Pancreas (tissue), 10 donors: ENCODE data around the gene CD300H. TPM values are rescaled to one million over a fixed set of nuclear protein-coding genes. Genes with fewer than 3 reads are reported as not detected.

ENCODE experiments used
- ATAC-seq, 4 donors: fragments of 200-7000 bp; cut with Tn5 transposase; one replicate each; pipeline versions ENCODE4 v1.8.0 to v1.9.1; 2020; ENCODE audit warnings: mild to moderate bottlenecking in 4 of 4, moderate library complexity in 4 of 4
- DNase-seq, 6 donors: peaks; one replicate each; pipeline ENCODE4 v3.0.0-alpha.2; 2020
- FAIRE-seq: peaks from 2 replicates; lab custom pipeline; 2012; peaks lifted over from hg19 to GRCh38; lab: Jason Lieb, UNC
- H3K27ac ChIP-seq, 4 donors: fragments of 200-600 bp; sonication (generic); 1 replicate in 3 of 4; 2 replicates in 1 of 4; pipeline versions ENCODE4 v1.5.0 to v1.8.0; 2020
- H3K27me3 ChIP-seq, 4 donors: fragments of 200-600 bp; one replicate each; pipeline ENCODE4 v1.8.0; 2021
- H3K36me3 ChIP-seq, 3 donors: fragments of 200-600 bp; sonication (generic) in 1 of 3; one replicate each; pipeline versions ENCODE4 v1.5.0 to v1.8.0; 2020 to 2021
- H3K4me1 ChIP-seq, 3 donors: fragments of 200-600 bp; one replicate each; pipeline ENCODE4 v1.8.0; 2021
- H3K4me3 ChIP-seq, 4 donors: fragments of 200-600 bp; sonication (generic) in 2 of 4; one replicate each; pipeline versions ENCODE4 v1.5.0 to v1.8.0; 2020 to 2021
- H3K9me3 ChIP-seq, 4 donors: fragments of 200-600 bp; one replicate each; pipeline ENCODE4 v1.8.0; 2021
- CTCF ChIP-seq, 4 donors: fragments of 200-600 bp; sonication (generic) in 3 of 4; IDR thresholded peaks; one replicate each; pipeline versions ENCODE4 v1.5.0 to v1.8.0; 2021; ENCODE audit warnings: antibody characterized with exemption in 4 of 4
- WGBS, 2 donors: extraction: QIAGEN DNeasy Blood & Tissue Kit; methylation state at CpG; one replicate each; pipeline ENCODE4 v1.1.7; 2013; 5-methylcytosine and 5-hydroxymethylcytosine counted together
- intact Hi-C, 3 donors: fragments of 100-400 bp; cut with DNase I; formaldehyde crosslinking; loops; one replicate each; pipeline versions ENCODE4 v1.11.1 to v1.14.2; 2022
- polyA plus RNA-seq, 2 donors: library from polyadenylated mRNA; stranded (reverse); fragments of 200-250 nt; gene quantifications; one replicate each; pipeline ENCODE4 v1.2.3, GENCODE V29; 2013
- total RNA-seq, 6 donors: library from RNA; stranded (reverse); fragmentation: NEBNext Ultra II Directional in 4 of 6; extraction: Animal tissue kit (Norgen Biotek cat#: 25700) in 4 of 6; gene quantifications; one replicate each; pipeline versions ENCODE4 v1.2.1 to v1.2.4, GENCODE V29; 2021 to 2023
- donor health status: healthy with polysubstance abuse.
- donor health status: DM: no; HTN: no; CAD: no; lungs with moderate emphysema.
- donor health status: DM: no; HTN: no; CAD: no.
- donor health status: control.
- donor health status: control.
- donor health status: Bipolar disorder and iron deficiency.
- donor health status: DM: yes; HTN: yes; CAD: no.
- donor health status: DM: no; HTN: no; CAD: no.
- donor health status: DM: no; HTN: no; CAD: no.
- donor health status: DM: yes; HTN: yes; CAD: no.

The CD300H gene
- total and polyA plus RNA-seq, 8 donors = not detected

GRCh38 chr17:74607221-74607620, 39.9 kb upstream of the CD300H start:
- H3K27me3 ChIP-seq = no peaks in the 10 kb centered on the region
- no peak for ATAC-seq
- no peaks in the 10 kb centered on the region for H3K4me1 ChIP-seq
- TF ChIP-seq CTCF (IDR thresholded peaks at IDR 0.05) = no peak
- no peak overlapping the region for H3K4me3 ChIP-seq
- intact Hi-C loops = no loop called here
- no peaks in the 10 kb centered on the region for H3K9me3 ChIP-seq
- DNase-seq = no peak
- H3K36me3 ChIP-seq = no peaks in the 10 kb centered on the region
- 39 to 42% methylated on average over 1 of the region's 1 CpG for WGBS, 2 donors
- no peak for FAIRE-seq
- no peak overlapping the region for H3K27ac ChIP-seq

GRCh38 chr17:74606050-74606449, 38.7 kb upstream of the CD300H start:
- Histone ChIP-seq H3K4me3 (no peak overlapping the region), H3K4me1 (no peaks in the 10 kb centered on the region), H3K27me3 (no peaks in the 10 kb centered on the region), H3K27ac (no peak overlapping the region), H3K9me3 (no peaks in the 10 kb centered on the region), H3K36me3 (no peaks in the 10 kb centered on the region)
- intact Hi-C loops = no loop called here
- FAIRE-seq = no peak
- 73 to 78% methylated on average over 8 of the region's 8 CpGs for WGBS, 2 donors
- no peak for DNase-seq
- TF ChIP-seq CTCF (IDR thresholded peaks at IDR 0.05) = no peak
- no peak for ATAC-seq

GRCh38 chr17:74605361-74605760, 38.1 kb upstream of the CD300H start:
- Histone ChIP-seq H3K36me3 (no peaks in the 10 kb centered on the region), H3K4me1 (no peaks in the 10 kb centered on the region), H3K27me3 (no peaks in the 10 kb centered on the region), H3K4me3 (no peak overlapping the region), H3K27ac (no peak overlapping the region), H3K9me3 (no peaks in the 10 kb centered on the region)
- no peak for TF ChIP-seq CTCF (IDR thresholded peaks at IDR 0.05)
- WGBS, 2 donors = 43 to 63% methylated on average over 10 of the region's 10 CpGs
- FAIRE-seq (no peak), ATAC-seq (peak in 3 of 4 donors; percentile 33 to 65 (median 40)), DNase-seq (no peak)
- intact Hi-C loops = no loop called here

- Histone ChIP-seq H3K27me3 (no peaks in the 10 kb centered on the region), H3K4me3 (no peak overlapping the region), H3K4me1 (no peaks in the 10 kb centered on the region), H3K9me3 (no peaks in the 10 kb centered on the region), H3K36me3 (no peaks in the 10 kb centered on the region), H3K27ac (no peak overlapping the region)
- ATAC-seq = no peak
- intact Hi-C loops = no loop called here
- no peak for DNase-seq
- 55 to 56% methylated on average over 10 of the region's 10 CpGs for WGBS, 2 donors
- no peak for FAIRE-seq
- no peak for TF ChIP-seq CTCF (IDR thresholded peaks at IDR 0.05)
These were observed 37.5 kb upstream of the CD300H start for GRCh38 chr17:74604761-74605160.

- intact Hi-C loops = no loop called here
- H3K4me3 ChIP-seq = no peak overlapping the region
- TF ChIP-seq CTCF (IDR thresholded peaks at IDR 0.05) = no peak
- 65 to 73% methylated on average over 6 of the region's 6 CpGs for WGBS, 2 donors
- no peaks in the 10 kb centered on the region for H3K36me3 ChIP-seq
- DNase-seq (no peak), ATAC-seq (no peak), FAIRE-seq (no peak)
- H3K27ac ChIP-seq = no peak overlapping the region
- H3K27me3 ChIP-seq = no peaks in the 10 kb centered on the region
- no peaks in the 10 kb centered on the region for H3K9me3 ChIP-seq
- H3K4me1 ChIP-seq = no peaks in the 10 kb centered on the region
These were observed 36.9 kb upstream of the CD300H start for GRCh38 chr17:74604200-74604599.
